Measurements from ENCODE around the gene ADGRD1.

The ADGRD1 gene

DNA sequence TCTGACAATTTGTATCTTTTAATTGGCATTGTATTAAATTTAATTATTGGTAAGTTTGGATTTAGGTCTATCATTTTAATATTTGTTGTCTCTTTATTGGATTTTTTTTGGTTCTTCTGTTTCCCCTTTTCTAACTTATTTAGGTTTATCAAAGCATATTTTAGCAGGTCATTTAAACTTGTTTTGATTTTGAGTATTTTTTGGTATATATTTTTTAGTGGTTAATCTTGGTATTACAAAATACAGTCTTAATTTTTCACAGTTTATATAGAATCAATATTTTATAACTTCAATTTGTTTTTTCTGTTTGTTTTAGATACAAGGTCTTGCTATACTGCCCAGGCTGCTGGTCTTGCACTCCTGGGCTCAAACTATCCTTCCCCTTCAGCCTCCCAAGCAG lies 15.5 kb upstream of the ADGRD1 start:
- DNase-seq = no peak

DNA sequence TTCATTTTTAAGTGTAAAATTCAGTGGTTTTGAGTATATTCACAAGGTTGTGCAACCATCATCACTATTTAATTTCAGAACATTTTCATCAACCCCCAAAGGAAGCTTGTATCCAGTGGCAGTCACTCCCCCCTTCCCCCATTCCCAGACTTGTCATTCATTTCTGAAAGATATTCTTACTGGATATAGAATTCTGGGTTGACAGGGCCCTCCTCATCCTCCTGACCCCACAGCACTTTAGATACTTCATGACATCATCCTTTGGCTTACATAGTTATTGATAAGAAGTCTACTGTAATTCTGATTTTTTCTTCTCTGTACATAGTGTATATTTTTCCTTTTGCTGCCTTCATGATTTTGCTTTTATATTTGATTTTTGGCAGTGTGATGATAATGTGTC lies 8.8 kb upstream of the ADGRD1 start:
- DNase-seq = no peak

GRCh38 chr12:130945786-130946492 lies 7.8 kb upstream of the ADGRD1 start:
- no peak for DNase-seq

DNA sequence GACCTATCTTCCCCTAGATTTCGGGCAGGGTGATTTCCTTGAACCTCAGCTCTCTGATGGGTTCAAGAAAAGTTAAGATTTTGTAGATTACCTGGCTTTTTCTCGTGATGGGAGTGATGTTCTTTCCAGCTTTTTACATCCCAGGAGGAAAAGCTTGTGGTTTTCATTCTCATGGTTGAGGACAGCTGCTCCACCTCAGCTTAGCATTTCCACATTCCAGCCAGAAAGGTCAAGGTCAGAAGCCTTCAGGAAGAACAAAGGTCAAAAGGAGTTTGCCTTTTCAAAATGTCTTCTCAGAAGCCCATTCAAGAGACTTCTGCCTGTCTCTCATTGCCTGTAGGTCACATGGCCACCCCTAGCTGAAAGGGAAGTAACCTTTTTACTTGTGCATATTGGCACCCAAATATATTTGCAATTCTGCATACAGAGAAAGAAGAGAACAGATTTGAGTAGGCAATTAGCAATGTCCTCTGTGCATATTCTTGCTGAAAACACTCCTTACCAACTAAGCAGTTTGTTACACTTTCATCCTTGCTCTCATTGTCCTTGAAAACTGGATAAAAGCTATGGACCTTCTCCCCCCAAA lies 6.6 kb upstream of the ADGRD1 start:
- DNase-seq = no peak

GRCh38 chr12:130948136-130948535 lies 5.6 kb upstream of the ADGRD1 start:
- DNase-seq = no peak

GRCh38 chr12:130948751-130949150 lies 5.0 kb upstream of the ADGRD1 start:
- DNase-seq = no peak

DNA sequence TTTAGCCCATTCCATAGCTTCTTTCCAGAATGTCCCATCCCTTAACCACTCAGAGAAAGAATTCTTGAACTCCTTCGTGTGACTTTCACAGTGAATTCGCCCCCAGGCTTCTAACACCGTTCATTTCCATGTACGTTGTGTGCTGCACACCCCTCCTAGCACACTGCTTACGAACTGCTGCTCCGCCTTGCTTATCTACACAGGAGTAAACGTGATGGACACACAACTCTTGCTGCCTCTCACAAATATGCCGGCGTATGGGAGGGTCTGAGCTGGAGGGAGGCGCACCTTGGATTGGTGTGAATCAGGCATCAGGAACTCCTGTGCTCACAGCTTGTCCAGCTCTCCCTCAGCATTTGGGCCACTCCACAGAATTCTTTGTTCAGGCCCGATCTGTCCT lies 3.9 kb upstream of the ADGRD1 start:
- DNase-seq = no peak

GRCh38 chr12:130951636-130952035 lies 2.1 kb upstream of the ADGRD1 start:
- DNase-seq = no peak

- no peak for DNase-seq
These were observed 1.3 kb upstream of the ADGRD1 start for GRCh38 chr12:130952171-130952954.

- DNase-seq = no peak
These were observed 781 bp downstream of the ADGRD1 start for GRCh38 chr12:130954544-130954831.

DNA sequence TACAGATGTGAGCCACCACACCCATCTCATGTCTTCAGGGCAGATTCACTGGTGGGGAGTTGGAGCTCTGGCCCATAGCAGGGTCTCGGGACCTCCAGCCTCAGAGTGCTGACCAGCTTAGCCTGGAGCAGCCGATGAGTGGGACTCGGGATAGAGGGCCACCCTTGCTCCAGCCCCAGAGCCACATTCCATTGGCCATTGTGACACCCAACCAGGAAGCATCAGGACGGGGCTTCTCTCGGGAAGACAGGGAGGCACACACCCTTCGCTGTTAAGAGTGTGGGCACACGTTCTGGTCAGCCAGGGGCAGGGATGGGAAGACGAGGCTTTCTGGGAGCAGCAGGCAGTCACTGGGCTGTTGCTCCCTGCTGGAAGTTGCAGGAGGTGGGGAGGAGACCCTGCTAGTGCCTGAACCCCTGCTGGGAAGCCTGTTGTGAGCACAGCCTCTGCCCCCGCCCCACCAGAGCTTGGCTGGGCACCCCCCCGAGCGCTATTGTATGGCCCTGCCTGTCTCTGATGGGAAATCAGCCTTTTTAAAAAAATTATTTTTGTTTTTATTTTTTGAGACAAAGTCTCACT lies 1.6 kb downstream of the ADGRD1 start:
- DNase-seq = no peak

GRCh38 chr12:130956009-130956408 lies 2.3 kb downstream of the ADGRD1 start:
- DNase-seq = no peak

DNA sequence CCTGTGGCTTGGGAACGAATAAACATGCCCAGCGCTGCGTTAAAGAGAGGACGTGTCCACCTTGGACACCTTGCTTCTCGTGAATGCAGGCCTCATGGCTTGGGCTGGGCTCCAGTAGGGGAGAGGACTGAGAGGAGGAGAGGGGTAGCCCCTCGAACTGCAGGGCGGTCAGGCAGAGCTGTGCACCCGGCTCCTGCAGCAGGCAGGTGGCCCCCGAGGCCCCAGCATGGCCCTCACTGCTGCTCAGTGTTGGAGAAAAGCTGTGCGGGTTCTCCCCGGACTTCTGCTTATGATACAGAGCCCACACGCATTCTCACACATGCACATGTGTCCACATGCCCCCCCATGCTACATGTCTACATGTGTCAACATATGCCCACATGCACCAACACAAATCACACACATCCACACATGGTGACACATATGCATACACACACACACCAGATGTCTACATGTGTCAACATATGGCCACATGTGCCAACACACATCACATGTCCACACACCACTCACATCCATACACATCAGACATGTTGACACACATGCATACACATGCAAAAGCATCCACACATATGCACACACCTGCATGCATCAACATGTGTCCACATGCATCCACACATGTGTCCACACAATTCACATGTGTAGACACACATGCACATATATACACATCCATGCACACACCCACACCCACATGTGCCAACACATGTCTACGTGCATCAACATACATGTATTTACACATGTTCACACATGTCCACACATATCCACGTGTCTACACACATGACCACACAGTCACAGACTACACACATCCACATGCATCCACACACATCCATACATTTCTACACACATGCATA lies 3.0 kb downstream of the ADGRD1 start:
- DNase-seq = no peak

GRCh38 chr12:130957304-130957621 lies 3.6 kb downstream of the ADGRD1 start:
- no peak for DNase-seq

DNA sequence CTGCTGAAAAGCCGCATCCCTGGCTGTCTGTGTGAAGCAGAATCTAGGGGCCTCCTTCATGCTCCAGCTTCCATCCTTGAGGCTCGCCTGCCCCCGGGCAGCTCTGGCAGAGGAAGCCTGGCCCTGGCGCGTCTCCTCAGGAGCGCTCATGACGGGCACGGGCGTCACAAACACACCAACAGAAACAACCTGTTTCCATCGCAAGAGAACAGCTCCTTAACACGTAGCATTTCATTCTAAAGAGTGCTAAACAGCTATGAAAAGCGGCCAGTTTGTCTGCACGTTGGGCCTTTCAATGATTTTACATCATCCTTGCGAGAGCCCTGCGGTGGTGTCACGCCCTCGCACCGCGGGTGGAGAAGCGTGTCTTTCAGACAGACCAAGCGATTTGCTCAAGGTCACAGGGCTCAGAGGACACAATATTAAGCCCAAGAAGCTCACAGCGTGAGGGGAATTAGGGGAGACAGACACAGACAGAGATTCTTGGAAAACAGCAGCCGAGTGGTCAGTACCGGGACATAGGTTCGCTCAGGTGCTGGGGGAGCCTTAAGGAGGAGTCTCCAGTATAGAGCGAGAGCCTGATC lies 4.9 kb downstream of the ADGRD1 start:
- DNase-seq = no peak

GRCh38 chr12:130959632-130960031 lies 5.9 kb downstream of the ADGRD1 start:
- no peak for DNase-seq

- no peak for DNase-seq
These were observed 6.4 kb downstream of the ADGRD1 start for GRCh38 chr12:130960058-130960457.

GRCh38 chr12:130960787-130961186 lies 7.1 kb downstream of the ADGRD1 start:
- DNase-seq = no peak

GRCh38 chr12:130961921-130962451 lies 8.3 kb downstream of the ADGRD1 start:
- no peak for DNase-seq

DNA sequence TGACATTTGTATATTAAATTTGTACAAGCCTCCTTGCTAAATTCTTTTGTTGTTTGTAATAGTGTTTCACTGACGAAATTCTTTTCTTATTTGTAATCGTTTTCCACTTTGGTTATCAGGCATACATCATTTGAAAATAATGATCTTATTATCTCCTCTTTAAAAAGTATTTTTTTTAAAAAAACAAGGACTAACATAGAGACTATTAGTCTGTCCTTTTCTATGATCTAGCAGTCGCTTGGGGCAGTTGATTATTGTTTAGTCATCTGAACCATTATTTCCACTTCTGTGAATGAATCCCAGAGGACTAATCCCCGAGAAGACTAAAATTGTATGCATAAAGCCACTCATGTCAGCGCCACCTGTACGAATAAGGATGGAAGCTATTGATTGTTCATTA lies 11.5 kb downstream of the ADGRD1 start:
- DNase-seq = no peak

DNA sequence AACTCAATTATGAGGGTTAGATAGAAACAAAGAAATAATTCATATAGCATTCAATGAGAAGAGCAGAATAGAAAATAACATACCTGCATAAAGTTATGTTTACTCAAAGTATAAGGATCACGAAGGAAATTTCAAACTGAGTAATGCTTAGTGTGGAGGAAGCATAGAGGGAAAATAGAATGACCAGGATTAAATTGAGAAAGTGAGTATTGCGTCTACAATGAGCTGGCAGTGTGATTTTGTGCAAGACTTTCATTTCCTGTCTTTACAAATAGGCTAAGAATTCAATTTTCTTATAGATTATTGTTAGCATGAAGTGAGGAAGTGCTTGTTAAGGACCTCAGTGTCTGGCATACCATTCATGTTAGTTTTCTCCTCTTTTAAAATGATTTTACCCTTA lies 12.0 kb downstream of the ADGRD1 start:
- DNase-seq = no peak

DNA sequence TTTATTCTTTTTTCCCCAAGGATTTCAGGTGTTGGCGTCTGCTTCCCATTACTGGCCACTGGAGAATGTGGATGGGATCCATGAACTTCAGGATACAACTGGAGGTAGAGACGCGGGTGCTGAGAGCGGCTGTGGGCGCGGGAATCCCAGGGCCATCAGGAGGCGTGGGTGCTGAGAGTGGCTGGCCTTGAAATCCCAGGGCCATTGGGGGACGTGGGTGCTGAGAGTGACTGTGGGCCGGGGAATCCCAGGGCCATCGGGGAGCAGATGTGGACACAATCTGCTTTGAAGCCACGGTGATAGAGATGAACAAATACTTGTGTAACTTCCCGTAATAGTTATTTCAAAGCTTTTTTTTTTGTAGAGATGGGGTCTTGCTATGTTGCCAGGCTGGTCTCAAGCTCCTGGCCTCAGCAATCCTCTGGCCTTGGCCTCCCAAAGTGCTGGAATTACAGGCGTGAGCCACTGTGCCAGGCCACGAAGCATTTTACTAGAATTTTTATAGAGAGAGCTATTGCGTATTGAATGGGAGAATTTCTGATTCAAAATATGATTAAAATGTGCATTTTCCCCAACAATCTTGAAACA lies 12.8 kb downstream of the ADGRD1 start:
- DNase-seq = no peak
